Naive thymus-derived CD4-positive, alpha-beta T cell (primary cell): ENCODE data around the gene STAT4. TPM values are rescaled to one million over a fixed set of nuclear protein-coding genes. Genes with fewer than 3 reads are reported as not detected.

ENCODE experiments used
- ATAC-seq: fragments of 150-1000 bp; cut with Tn5 transposase; 2 replicates; pipeline ENCODE4 v1.10.0; 2021; ENCODE audit warnings: mild to moderate bottlenecking, moderate library complexity
- CTCF ChIA-PET: fragments of 350-600 bp; sonication (Branson Sonifier 250); formaldehyde crosslinking; loops from one replicate; lab custom pipeline; 2021; ENCODE audit warnings: antibody characterized with exemption; lab: Charles Lee
- POLR2A ChIA-PET: fragments of 350-600 bp; sonication (Branson Sonifier 250); formaldehyde crosslinking; loops from one replicate; lab custom pipeline; 2021; ENCODE audit warnings: antibody characterized with exemption, inconsistent platforms; lab: Charles Lee
- DNase-seq, 9 donors: peaks; one replicate each; pipeline versions ENCODE4 v3.0.0 to v3.0.0-alpha.2; 2020 to 2022; ENCODE audit warnings: mixed read lengths in 1 of 9
- H3K27ac ChIP-seq: one replicate; pipeline ENCODE4 v1.7.0; 2013; ENCODE audit warnings: mild to moderate bottlenecking, low read depth, low read length, moderate library complexity
- H3K27me3 ChIP-seq, 2 donors: one replicate each; pipeline ENCODE4 v1.7.0; 2013; ENCODE audit warnings: low read length in 2 of 2, mild to moderate bottlenecking in 2 of 2, moderate library complexity in 2 of 2; ENCODE audit not compliant: control insufficient read depth in 2 of 2, insufficient read depth in 2 of 2
- H3K36me3 ChIP-seq, 3 experiments: 1 replicate in 2 of 3; 2 replicates in 1 of 3; pipeline ENCODE4 v1.7.0; 2013; ENCODE audit warnings: low read length in 3 of 3, mild to moderate bottlenecking in 3 of 3, moderate library complexity in 1 of 3; ENCODE audit not compliant: insufficient read depth in 3 of 3, control insufficient read depth in 2 of 3
- H3K4me1 ChIP-seq, 2 donors: one replicate each; pipeline ENCODE4 v1.7.0; 2013; ENCODE audit warnings: low read length in 2 of 2, mild to moderate bottlenecking in 2 of 2, moderate library complexity in 1 of 2; ENCODE audit not compliant: control insufficient read depth in 2 of 2, insufficient read depth in 2 of 2
- H3K4me3 ChIP-seq: 2 replicates; pipeline ENCODE4 v1.7.0; 2013; ENCODE audit warnings: mild to moderate bottlenecking, low read length
- H3K9me3 ChIP-seq, 3 experiments: 1 replicate in 2 of 3; 2 replicates in 1 of 3; pipeline ENCODE4 v1.7.0; 2013; ENCODE audit warnings: low read length in 3 of 3; ENCODE audit not compliant: control insufficient read depth in 2 of 3
- H3K27ac Mint-ChIP-seq, 9 donors: one replicate each; pipeline ENCODE4 v1.8.0; 2020 to 2022; ENCODE audit warnings: mixed read lengths in 9 of 9, mild to moderate bottlenecking in 8 of 9, moderate library complexity in 5 of 9, inconsistent platforms in 2 of 9
- H3K27me3 Mint-ChIP-seq, 5 donors: one replicate each; pipeline ENCODE4 v1.8.0; 2021 to 2022; ENCODE audit warnings: mixed read lengths in 5 of 5, mild to moderate bottlenecking in 1 of 5
- H3K36me3 Mint-ChIP-seq, 5 donors: one replicate each; pipeline ENCODE4 v1.8.0; 2020 to 2022; ENCODE audit warnings: mixed read lengths in 5 of 5, mild to moderate bottlenecking in 3 of 5, inconsistent platforms in 1 of 5
- H3K4me1 Mint-ChIP-seq, 7 donors: one replicate each; pipeline ENCODE4 v1.8.0; 2020 to 2022; ENCODE audit warnings: mixed read lengths in 7 of 7, mild to moderate bottlenecking in 3 of 7, inconsistent platforms in 1 of 7
- H3K4me3 Mint-ChIP-seq, 10 donors: one replicate each; pipeline ENCODE4 v1.8.0; 2020 to 2022; ENCODE audit warnings: mild to moderate bottlenecking in 10 of 10, mixed read lengths in 10 of 10, moderate library complexity in 6 of 10, inconsistent platforms in 2 of 10
- H3K9me3 Mint-ChIP-seq, 11 donors: one replicate each; pipeline ENCODE4 v1.8.0; 2020 to 2022; ENCODE audit warnings: mixed read lengths in 11 of 11, mild to moderate bottlenecking in 4 of 11, inconsistent platforms in 1 of 11, moderate library complexity in 1 of 11
- intact Hi-C, 2 donors: fragments of 100-400 bp; cut with micrococcal nuclease; formaldehyde crosslinking; loops; one replicate each; pipeline ENCODE4 v1.15.1; 2023
- polyA plus RNA-seq, 2 donors: library from polyadenylated mRNA; unstranded; fragments of 300-500 nt; fragmentation: Illumina TruSeq; gene quantifications; one replicate each; pipeline ENCODE4 v1.2.3, GENCODE V29; 2021
- total RNA-seq, 6 experiments: library from RNA in 5 of 6; stranded (reverse) in 5 of 6; gene quantifications; 1 replicate in 5 of 6; 2 replicates in 1 of 6; pipeline ENCODE4 v1.2.3 and lab custom pipeline; 2021 to 2026

The STAT4 gene
- total and polyA plus RNA-seq, 7 experiments from 2014 or later: 52.4 to 132 (median 114) TPM

- no peak for ATAC-seq
- Histone ChIP-seq H3K9me3 (no peaks in the 10 kb centered on the region), H3K4me1 (no peaks in the 10 kb centered on the region), H3K27me3 (no peaks in the 10 kb centered on the region), H3K4me3 (no peak overlapping the region), H3K36me3 (no peaks in the 10 kb centered on the region), H3K27ac (no peak overlapping the region)
- ChIA-PET CTCF (interaction anchor here (0.6 to 1.6 kb wide), 3 partner anchors 119 to 350 kb away, joined by 3 read pairs; no protein-coding TSS in a partner anchor), POLR2A (no interaction called here)
- Mint-ChIP-seq H3K4me1 (peaks cover 0 to 48% (median 37%) of the 10 kb centered on the region in 7 donors), H3K36me3 (peaks cover 0 to 2% (median 0%) of the 10 kb centered on the region in 5 donors), H3K27ac (no peak overlapping the region), H3K4me3 (peak overlapping the region in 1 of 10 donors; percentile 58), H3K9me3 (no peaks in the 10 kb centered on the region), H3K27me3 (peaks cover 0 to 4% (median 0%) of the 10 kb centered on the region in 5 donors)
- intact Hi-C loops: loop anchor here in 1 of 2 donors (2.0 kb wide), 1 partner anchor 18 kb away; no protein-coding TSS in a partner anchor
- DNase-seq: no peak
Measured at GRCh38 chr2:191171286-191171685, 20.5 kb upstream of the STAT4 start.

DNA sequence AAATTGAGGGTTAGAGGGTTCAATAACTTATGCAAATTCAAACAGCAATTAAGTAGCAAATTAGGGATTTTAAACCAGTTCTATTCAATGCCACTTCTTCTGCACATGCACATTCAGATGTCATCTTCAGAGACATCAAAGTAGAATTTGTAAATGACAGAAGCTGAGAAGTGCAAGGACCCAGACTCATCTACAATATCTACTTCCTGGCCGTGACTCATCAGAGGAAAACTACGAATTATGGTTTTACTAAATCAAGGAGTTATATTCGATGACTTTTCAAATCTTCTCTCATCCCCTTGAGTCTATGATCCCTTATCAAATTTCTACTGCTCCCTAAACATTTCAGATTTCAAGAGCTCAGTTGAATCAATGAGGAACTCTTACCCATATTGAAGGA is 20.0 kb upstream of the STAT4 start:
- no peak overlapping the region for H3K4me3 ChIP-seq
- H3K9me3 ChIP-seq: no peaks in the 10 kb centered on the region
- ChIA-PET CTCF (interaction anchor here (0.6 to 1.7 kb wide), 5 partner anchors 15 to 401 kb away, joined by 3 to 8 read pairs (median 3); no protein-coding TSS in a partner anchor), POLR2A (no interaction called here)
- no peaks in the 10 kb centered on the region for H3K27me3 ChIP-seq
- Mint-ChIP-seq H3K4me3 (peak overlapping the region in 2 of 10 donors; percentile 3 to 58), H3K27me3 (peaks cover 0 to 4% (median 0%) of the 10 kb centered on the region in 5 donors), H3K36me3 (peaks cover 0 to 2% (median 0%) of the 10 kb centered on the region in 5 donors), H3K9me3 (no peaks in the 10 kb centered on the region), H3K27ac (peak overlapping the region in 2 of 9 donors; percentile 46 to 56), H3K4me1 (peaks cover 0 to 43% (median 33%) of the 10 kb centered on the region in 7 donors)
- no peak for DNase-seq
- H3K4me1 ChIP-seq: no peaks in the 10 kb centered on the region
- H3K27ac ChIP-seq: no peak overlapping the region
- intact Hi-C loops: loop anchor here in 1 of 2 donors (1.0 to 2.0 kb wide), 2 partner anchors 18 to 24 kb away; no protein-coding TSS in a partner anchor
- H3K36me3 ChIP-seq: no peaks in the 10 kb centered on the region
- ATAC-seq: no peak

GRCh38 chr2:191170301-191170636 is 19.5 kb upstream of the STAT4 start:
- H3K27me3 Mint-ChIP-seq: peaks cover 0 to 4% (median 0%) of the 10 kb centered on the region in 5 donors
- CTCF ChIA-PET: interaction anchor here (0.6 to 1.7 kb wide), 5 partner anchors 10 to 992 kb away, joined by 3 to 8 read pairs (median 4); no protein-coding TSS in a partner anchor

DNA sequence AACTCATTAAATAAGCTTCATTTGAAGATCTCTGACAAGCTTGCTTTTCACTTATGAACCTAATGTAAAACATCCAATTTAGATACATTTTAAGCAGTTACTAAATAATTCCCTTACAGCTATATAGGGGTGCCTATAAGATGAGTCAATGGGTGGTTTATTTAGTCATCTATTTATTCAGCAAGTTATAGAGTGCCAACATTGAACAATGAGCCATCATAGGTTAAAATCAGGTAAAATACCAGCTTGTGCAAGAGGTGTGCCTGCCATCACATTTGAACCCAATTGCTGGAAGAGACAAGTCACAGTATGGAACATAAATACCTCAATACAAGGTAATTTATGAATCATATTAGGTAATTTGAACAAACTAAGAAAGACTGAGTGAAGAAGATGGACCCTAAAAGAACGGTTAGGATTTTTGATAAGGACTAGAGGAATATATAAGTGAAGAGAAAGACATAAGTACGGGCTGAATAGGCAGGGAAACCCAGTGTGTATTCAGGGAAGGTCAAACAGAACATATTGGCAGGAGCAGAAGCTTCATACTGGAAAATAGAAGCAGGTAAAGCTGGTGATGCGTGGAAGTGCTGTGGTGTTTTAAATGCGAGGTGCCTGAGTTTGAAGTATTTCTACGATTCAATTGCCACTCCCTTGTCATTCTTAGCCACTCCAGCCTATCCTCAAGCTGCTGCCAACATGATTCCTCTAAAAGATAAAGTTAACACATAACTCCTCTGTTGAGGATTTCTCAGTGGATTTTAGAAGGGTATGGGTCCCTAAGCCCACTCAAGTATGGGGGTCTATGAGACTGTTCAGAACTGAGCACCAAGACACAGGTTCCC is 18.9 kb upstream of the STAT4 start:
- H3K27ac Mint-ChIP-seq: no peak overlapping the region

More at GRCh38 chr2:191170301-191170636, 19.5 kb upstream of the STAT4 start:
- peaks cover under 1 to 39% (median 34%) of the 10 kb centered on the region in 7 donors for H3K4me1 Mint-ChIP-seq
- H3K9me3 ChIP-seq: no peaks in the 10 kb centered on the region
- POLR2A ChIA-PET: interaction anchor here (1.1 kb wide), 1 partner anchor 118 kb away, joined by 3 read pairs; no protein-coding TSS in a partner anchor
- H3K27ac ChIP-seq: no peak overlapping the region
- no peaks in the 10 kb centered on the region for H3K36me3 ChIP-seq
- intact Hi-C loops: loop anchor here in 1 of 2 donors (1.0 to 2.0 kb wide), 2 partner anchors 19 to 24 kb away; no protein-coding TSS in a partner anchor
- H3K4me3 ChIP-seq: no peak overlapping the region
- no peaks in the 10 kb centered on the region for H3K27me3 ChIP-seq
- no peak overlapping the region for H3K4me3 Mint-ChIP-seq
- H3K4me1 ChIP-seq: no peaks in the 10 kb centered on the region
- H3K27ac Mint-ChIP-seq: no peak overlapping the region
- DNase-seq (no peak), ATAC-seq (no peak)
- peaks cover 0 to 2% (median 0%) of the 10 kb centered on the region in 5 donors for H3K36me3 Mint-ChIP-seq
- H3K9me3 Mint-ChIP-seq: no peaks in the 10 kb centered on the region

DNA sequence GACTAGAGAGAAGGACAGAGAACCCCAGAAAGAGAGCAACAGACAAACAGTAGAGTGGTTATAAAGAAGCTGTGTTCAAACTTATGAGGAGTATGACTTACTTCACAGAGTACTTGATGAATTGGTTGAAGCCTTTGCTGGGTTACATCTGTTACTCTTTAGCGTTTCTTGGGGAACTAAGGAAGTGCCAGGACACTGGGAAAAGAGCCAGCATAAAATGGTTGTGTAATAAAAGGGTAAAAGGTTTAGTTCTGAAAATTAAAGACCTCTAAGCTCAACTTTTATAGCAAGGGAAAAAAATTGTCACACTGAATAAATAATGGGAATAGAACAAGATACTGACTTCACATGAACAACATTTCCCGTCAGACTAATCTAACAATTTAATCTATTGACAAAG is 17.0 kb upstream of the STAT4 start:
- intact Hi-C loops: loop anchor here (5.0 kb wide), 3 partner anchors 35 to 50 kb away; no protein-coding TSS in a partner anchor
- POLR2A ChIA-PET: no interaction called here
- H3K9me3 Mint-ChIP-seq: no peaks in the 10 kb centered on the region

More for the DNA sequence above, 18.9 kb upstream of the STAT4 start:
- peaks cover 0 to 2% (median 0%) of the 10 kb centered on the region in 5 donors for H3K36me3 Mint-ChIP-seq
- Histone ChIP-seq H3K36me3 (no peaks in the 10 kb centered on the region), H3K4me3 (no peak overlapping the region), H3K4me1 (no peaks in the 10 kb centered on the region), H3K27me3 (no peaks in the 10 kb centered on the region), H3K9me3 (no peaks in the 10 kb centered on the region), H3K27ac (no peak overlapping the region)
- intact Hi-C loops: loop anchor here (1.0 to 5.0 kb wide), 5 partner anchors 19 to 48 kb away; no protein-coding TSS in a partner anchor
- ATAC-seq: no peak
- DNase-seq: no peak
- CTCF ChIA-PET: interaction anchor here (0.6 to 1.7 kb wide), 6 partner anchors 9 to 993 kb away, joined by 3 to 8 read pairs (median 4); no protein-coding TSS in a partner anchor
- peaks cover 2 to 43% (median 36%) of the 10 kb centered on the region in 7 donors for H3K4me1 Mint-ChIP-seq
- H3K4me3 Mint-ChIP-seq: no peak overlapping the region
- no peaks in the 10 kb centered on the region for H3K9me3 Mint-ChIP-seq
- POLR2A ChIA-PET: interaction anchor here (1.1 kb wide), 1 partner anchor 117 kb away, joined by 3 read pairs; no protein-coding TSS in a partner anchor
- peaks cover 0 to 4% (median 0%) of the 10 kb centered on the region in 5 donors for H3K27me3 Mint-ChIP-seq

DNA sequence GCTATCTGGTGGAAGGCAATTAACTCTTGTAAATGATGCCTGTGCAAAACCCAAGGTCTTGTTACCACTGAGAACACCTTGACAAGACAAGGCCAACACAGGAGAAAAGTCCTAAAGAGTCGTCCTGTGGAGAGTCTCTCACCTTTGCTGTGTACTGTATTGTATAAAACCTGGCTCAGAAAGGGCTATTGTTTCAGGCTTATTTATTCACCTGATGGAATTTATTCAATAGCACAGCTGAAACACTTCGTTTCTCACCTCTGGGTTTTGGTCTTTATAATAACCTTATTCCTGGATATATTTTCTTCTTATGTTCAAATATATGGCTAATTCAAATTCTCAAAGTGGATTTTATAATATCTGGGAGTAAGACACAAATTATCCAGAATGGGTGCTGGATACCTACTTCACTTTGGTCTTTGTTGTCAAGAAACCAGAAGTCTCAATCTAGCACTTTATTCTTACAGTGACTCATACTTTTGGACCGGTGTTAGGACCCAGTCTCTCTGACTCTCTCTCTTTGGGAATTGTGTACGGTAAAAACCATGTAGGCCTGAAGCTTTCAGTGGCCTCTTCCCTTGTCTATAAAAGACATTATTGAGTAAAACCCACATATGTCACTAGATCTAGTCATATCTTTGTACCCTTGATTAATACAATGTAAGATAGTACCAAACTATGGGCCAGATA is 16.1 kb upstream of the STAT4 start:
- Mint-ChIP-seq H3K36me3 (peaks cover 0 to 2% (median 0%) of the 10 kb centered on the region in 5 donors), H3K27me3 (peaks cover 0 to 6% (median 0%) of the 10 kb centered on the region in 5 donors), H3K4me1 (peaks cover 2 to 24% (median 19%) of the 10 kb centered on the region in 7 donors), H3K4me3 (no peak overlapping the region), H3K9me3 (no peaks in the 10 kb centered on the region), H3K27ac (no peak overlapping the region)
- Histone ChIP-seq H3K9me3 (no peaks in the 10 kb centered on the region), H3K4me3 (no peak overlapping the region), H3K27ac (no peak overlapping the region), H3K4me1 (no peaks in the 10 kb centered on the region), H3K36me3 (no peaks in the 10 kb centered on the region), H3K27me3 (no peaks in the 10 kb centered on the region)
- ChIA-PET CTCF (interaction anchor here (0.6 to 5.0 kb wide), 8 partner anchors 11 to 356 kb away, joined by 3 to 48 read pairs (median 4); no protein-coding TSS in a partner anchor), POLR2A (no interaction called here)
- intact Hi-C loops: loop anchor here (5.0 kb wide), 3 partner anchors 35 to 50 kb away; no protein-coding TSS in a partner anchor
- ATAC-seq: no peak
- DNase-seq: no peak

More for the DNA sequence above, 17.0 kb upstream of the STAT4 start:
- H3K9me3 ChIP-seq: no peaks in the 10 kb centered on the region
- H3K4me1 ChIP-seq: no peaks in the 10 kb centered on the region
- Mint-ChIP-seq H3K36me3 (peaks cover 0 to 2% (median 0%) of the 10 kb centered on the region in 5 donors), H3K4me1 (peaks cover 2 to 31% (median 23%) of the 10 kb centered on the region in 7 donors), H3K27ac (peak overlapping the region in 1 of 9 donors; percentile 84), H3K27me3 (peaks cover 0 to 4% (median 0%) of the 10 kb centered on the region in 5 donors), H3K4me3 (no peak overlapping the region)
- no peak overlapping the region for H3K4me3 ChIP-seq
- DNase-seq: no peak
- no peak for ATAC-seq
- no peak overlapping the region for H3K27ac ChIP-seq
- H3K36me3 ChIP-seq: no peaks in the 10 kb centered on the region
- CTCF ChIA-PET: interaction anchor here (0.6 to 1.3 kb wide), 4 partner anchors 12 to 106 kb away, joined by 3 to 4 read pairs (median 4); no protein-coding TSS in a partner anchor
- H3K27me3 ChIP-seq: no peaks in the 10 kb centered on the region
